Astrocyte (in vitro differentiated cells and primary cell): ENCODE measurements around the gene DNMBP.

Source experiments
- CTCF ChIP-seq: IDR thresholded peaks from 2 replicates; pipeline ENCODE4 v1.5.1; 2011; ENCODE audit warnings: low read depth, mild to moderate bottlenecking, inconsistent platforms, low read length, moderate library complexity; ENCODE audit not compliant: insufficient read depth
- EZH2 ChIP-seq: IDR thresholded peaks from 2 replicates; pipeline ENCODE4 v1.6.1; 2012; ENCODE audit warnings: mild to moderate bottlenecking, low read length, inconsistent platforms; ENCODE audit not compliant: insufficient read depth

- TF ChIP-seq EZH2: no peak
- TF ChIP-seq CTCF: peak; percentile 6
These were observed 10.0 kb upstream of the DNMBP start for GRCh38 chr10:100019787-100020141.
